Measurements from ENCODE around the gene TGFB1I1.
"Not testable (repeated sequence)": the region's sequence is repeated elsewhere in the genome, so short reads cannot be mapped to it uniquely, and the experiment has no call there.

Gene TGFB1I1

GRCh38 chr16:31472709-31473203 is 804 bp downstream of the TGFB1I1 start:
- peak in 2 of 5 donors; percentile 30 to 71 for DNase-seq

- no peak for DNase-seq
These were observed 1.5 kb downstream of the TGFB1I1 start for GRCh38 chr16:31473264-31473984.

- no peak for DNase-seq
These were observed 2.3 kb downstream of the TGFB1I1 start for GRCh38 chr16:31474173-31474714.

GRCh38 chr16:31474773-31475738 is 3.1 kb downstream of the TGFB1I1 start:
- DNase-seq: no peak

- DNase-seq: no peak
These were observed 4.0 kb downstream of the TGFB1I1 start for GRCh38 chr16:31475946-31476302.

GRCh38 chr16:31476303-31477219 is 4.6 kb downstream of the TGFB1I1 start:
- peak; percentile 81 to 91 (median 85) for DNase-seq

GRCh38 chr16:31477220-31478216 is 5.6 kb downstream of the TGFB1I1 start:
- peak in 2 of 5 donors; percentile 17 to 53 for DNase-seq

- no peak for DNase-seq
These were observed 7.0 kb downstream of the TGFB1I1 start for GRCh38 chr16:31478956-31479355.

- DNase-seq: no peak
These were observed 7.8 kb downstream of the TGFB1I1 start for GRCh38 chr16:31479751-31480150.

GRCh38 chr16:31480851-31481536 is 9.0 kb downstream of the TGFB1I1 start:
- DNase-seq: no peak

GRCh38 chr16:31483081-31483480 is 11.1 kb downstream of the TGFB1I1 start, which contains the start of gene SLC5A2:
TSS of gene SLC5A2 (plus strand) at chr16:31483123. CDS start at chr16:31483137, 14 bp downstream.
- DNase-seq: no peak

- not testable (repeated sequence) for DNase-seq
These were observed 12.1 kb downstream of the TGFB1I1 start for GRCh38 chr16:31484048-31484447.

- no peak for DNase-seq
These were observed 12.7 kb downstream of the TGFB1I1 start for GRCh38 chr16:31484491-31485171.

- no peak for DNase-seq
These were observed 13.6 kb downstream of the TGFB1I1 start for GRCh38 chr16:31485571-31485970.

GRCh38 chr16:31486045-31486444 is 14.1 kb downstream of the TGFB1I1 start:
- no peak for DNase-seq

- no peak for DNase-seq
These were observed 15.2 kb downstream of the TGFB1I1 start for GRCh38 chr16:31487071-31487719.

GRCh38 chr16:31487720-31488467 is 15.9 kb downstream of the TGFB1I1 start:
- peak; percentile 68 to 74 (median 72) for DNase-seq
